Adipose tissue (tissue), 3 donors: Measurements from ENCODE around the gene GGTLC2. TPM values are rescaled to one million over a fixed set of nuclear protein-coding genes. Genes with fewer than 3 reads are reported as not detected.
"Not testable (repeated sequence)": the region's sequence is repeated elsewhere in the genome, so short reads cannot be mapped to it uniquely, and the experiment has no call there.

Experiments
- H3K27ac ChIP-seq: one replicate; pipeline ENCODE4 v1.5.1; 2013; ENCODE audit warnings: low read depth, low read length
- WGBS, 3 donors: extraction: QIAGEN DNeasy Blood & Tissue Kit; methylation state at CpG; one replicate each; pipeline ENCODE4 v1.1.7; 2013; 5-methylcytosine and 5-hydroxymethylcytosine counted together
- polyA plus RNA-seq, 3 donors: library from polyadenylated mRNA; stranded (reverse); fragments of 200-250 nt; gene quantifications; one replicate each; pipeline ENCODE4 v1.2.3, GENCODE V29; 2013
- donor health status: healthy with polysubstance abuse.
- donor health status: Bipolar disorder and iron deficiency.
- donor health status: healthy.

GGTLC2 gene
- polyA plus RNA-seq, 3 donors, result not detected

GRCh38 chr22:22683668-22684361 lies 39.4 kb downstream of the GGTLC2 start:
- WGBS, 3 donors, result 83 to 94% (median 92%) methylated on average over 5 of the region's 5 CpGs

DNA sequence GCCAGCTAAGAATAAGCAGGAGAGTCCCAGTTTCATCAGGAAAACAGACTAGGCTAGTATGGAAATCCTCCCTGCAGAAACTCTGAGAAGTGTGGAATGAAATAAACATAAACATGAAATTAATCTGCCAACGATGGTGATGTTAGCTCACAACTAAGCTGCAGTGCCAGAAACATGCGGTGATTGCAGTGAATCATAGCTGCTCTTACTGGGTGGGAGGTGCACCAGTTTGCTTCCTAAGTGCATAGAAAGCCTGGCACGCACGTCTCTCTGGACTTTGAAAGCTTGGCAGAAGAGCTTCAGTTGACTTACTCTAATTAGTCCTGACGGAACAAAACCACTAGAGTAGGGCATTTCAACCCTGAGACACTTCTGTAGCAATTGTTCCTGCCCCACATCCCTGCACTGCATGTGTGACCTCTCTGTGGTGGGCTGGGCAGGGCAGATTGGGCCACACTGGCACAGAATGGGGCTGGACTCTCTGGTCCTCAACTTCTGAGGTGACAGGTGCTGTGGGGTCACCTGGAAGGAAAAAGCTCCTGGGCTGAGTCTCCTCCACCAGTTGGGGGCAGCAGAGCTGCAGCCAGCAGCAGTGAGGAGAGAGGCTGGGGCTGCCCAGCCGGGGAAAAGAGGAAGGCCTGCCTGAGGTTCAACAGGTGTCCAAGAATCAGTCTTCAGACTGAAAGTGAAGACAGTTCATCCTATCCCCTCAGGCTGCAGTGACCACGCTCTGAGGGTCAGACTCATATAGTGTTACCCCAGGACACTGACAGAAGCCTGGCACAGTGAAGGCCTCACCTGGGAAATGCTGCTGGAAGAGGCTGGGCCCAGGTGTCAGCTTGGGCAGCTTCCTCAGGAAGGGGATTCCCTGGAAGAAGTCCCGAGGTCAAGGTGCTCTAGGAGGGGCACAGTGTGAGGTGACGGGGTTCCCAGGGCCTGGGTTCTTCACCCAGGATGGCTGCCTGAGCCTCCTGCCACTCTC lies 40.5 kb downstream of the GGTLC2 start:
- 54 to 63% (median 61%) methylated on average over 9 of the region's 9 CpGs for WGBS, 3 donors
- no peak overlapping the region for H3K27ac ChIP-seq

More at GRCh38 chr22:22683668-22684361, 39.4 kb downstream of the GGTLC2 start:
- H3K27ac ChIP-seq, result no peak overlapping the region

GRCh38 chr22:22685586-22685985 lies 41.2 kb downstream of the GGTLC2 start:
- WGBS, 3 donors, result 81 to 95% (median 92%) methylated on average over 3 of the region's 3 CpGs
- H3K27ac ChIP-seq, result no peak overlapping the region

DNA sequence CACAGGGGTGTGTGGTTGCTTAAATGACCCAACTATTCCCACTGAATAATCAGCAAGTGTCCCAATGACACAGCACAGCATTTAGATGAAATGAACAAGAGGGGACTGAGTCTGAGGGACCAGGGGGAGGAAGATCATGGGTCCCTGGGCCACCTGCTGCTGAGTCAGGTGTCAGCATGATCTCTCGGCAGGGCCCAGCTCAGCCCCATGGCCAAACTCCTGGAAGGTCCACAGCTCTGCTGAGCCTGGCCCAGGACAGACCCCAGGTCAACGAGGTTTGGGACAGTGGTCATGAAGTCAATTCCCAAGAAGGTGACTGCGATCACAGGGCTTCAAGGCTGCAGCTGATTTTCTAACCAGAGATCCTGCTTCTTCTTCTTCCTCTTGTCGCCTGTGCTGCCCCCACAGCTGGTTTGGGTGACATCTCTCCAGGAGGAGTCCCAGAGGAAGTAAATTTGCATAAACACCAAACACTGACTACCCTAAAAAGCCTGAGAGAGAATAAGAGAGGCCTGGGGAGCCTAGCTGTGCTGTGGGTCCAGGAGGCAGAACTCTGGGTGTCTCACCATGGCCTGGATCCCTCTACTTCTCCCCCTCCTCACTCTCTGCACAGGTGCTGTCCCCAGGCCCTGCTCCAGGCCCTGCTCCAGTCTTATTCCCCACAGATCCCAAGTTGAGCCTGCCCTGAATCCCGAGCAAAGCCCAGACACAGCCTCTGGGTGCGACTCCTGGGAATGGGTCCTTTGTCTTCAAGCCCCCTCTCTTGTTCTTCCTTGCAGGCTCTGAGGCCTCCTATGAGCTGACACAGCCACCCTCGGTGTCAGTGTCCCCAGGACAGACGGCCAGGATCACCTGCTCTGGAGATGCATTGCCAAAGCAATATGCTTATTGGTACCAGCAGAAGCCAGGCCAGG lies 42.0 kb downstream of the GGTLC2 start:
- not testable (repeated sequence) for H3K27ac ChIP-seq
- WGBS, 3 donors, result 82 to 91% (median 84%) methylated on average over 8 of the region's 8 CpGs

DNA sequence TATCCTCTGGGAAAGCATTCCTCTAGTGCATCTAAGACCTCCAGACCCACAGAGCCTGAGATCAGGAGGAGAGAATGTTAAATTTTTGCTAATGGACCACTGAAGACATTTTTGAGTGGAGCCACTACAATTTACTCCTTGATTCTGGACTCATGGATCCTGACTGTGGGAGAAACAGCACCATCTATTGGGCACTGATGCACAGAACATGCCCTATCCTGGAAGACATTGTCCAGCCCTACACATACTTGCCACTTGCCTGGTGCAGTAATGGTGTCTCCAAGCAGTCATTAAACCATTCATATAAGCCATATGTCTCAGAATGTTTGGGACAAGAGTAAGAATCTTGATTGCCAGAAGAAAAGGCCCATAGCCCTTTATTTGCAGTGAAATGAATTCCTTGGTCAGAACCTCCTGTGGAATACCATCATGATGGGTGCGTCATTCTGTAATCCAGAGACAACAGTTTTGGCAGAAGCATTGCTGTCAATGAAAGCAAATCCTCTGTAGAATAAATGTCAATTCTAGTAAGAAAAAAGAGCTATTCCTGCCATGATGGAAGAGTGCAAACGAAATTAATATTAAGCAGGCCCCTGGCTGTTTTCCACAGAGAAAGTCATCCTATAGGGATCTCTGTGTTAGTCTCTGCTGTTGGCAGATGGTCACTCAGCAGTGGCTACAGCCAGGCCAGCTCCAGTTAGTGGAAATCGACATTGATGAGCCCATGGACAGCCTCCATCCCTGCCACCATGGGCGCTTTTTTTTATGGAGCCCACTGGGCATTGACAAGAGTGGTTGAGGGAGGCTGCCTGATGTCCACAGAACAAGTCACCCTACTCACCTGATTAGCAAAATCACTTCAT lies 43.5 kb downstream of the GGTLC2 start:
- H3K27ac ChIP-seq, result no peak overlapping the region
- WGBS, 3 donors, result 67 to 76% (median 75%) methylated on average over 4 of the region's 4 CpGs

DNA sequence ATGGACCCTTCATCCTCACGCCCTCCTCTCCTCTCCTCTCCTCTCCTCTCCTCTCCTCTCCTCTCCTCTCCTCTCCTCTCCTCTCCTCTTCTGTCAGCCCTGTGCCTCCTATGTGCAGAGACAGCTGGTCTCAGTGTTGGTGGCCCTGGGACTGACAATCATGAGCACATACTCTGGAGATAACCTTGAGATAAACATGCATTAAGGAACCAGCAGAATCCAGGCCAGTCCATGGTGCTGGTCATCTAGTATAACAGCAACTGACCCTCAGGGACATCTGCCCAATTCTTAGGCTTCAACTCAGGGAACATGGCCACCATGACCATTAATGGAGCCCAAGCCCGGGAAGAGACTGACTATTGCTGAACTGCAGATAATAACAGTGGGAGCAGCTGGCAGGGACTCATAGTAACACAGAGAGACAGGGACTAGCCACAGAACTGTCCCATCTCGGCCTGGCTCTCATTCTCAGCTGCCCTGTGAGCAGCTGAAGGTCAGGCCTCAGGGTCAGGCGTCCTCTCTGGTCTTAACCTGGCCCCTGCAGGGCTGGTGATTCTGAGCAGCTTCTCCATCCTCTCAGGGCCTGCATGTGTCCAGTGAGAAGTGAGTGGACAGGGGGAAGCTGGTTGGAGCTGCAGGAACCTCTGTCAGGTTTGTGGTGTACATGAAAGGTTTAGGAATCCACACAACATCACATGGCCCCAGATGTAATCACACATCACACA lies 45.4 kb downstream of the GGTLC2 start:
- 82 to 89% (median 86%) methylated on average over 4 of the region's 4 CpGs for WGBS, 3 donors
- no peak overlapping the region for H3K27ac ChIP-seq

GRCh38 chr22:22691055-22691454 lies 46.6 kb downstream of the GGTLC2 start:
- WGBS, 3 donors, result 58 to 84% (median 65%) methylated on average over 5 of the region's 5 CpGs
- no peak overlapping the region for H3K27ac ChIP-seq

- no peak overlapping the region for H3K27ac ChIP-seq
- WGBS, 3 donors, result 62 to 83% (median 80%) methylated on average over 8 of the region's 8 CpGs
These were observed 47.6 kb downstream of the GGTLC2 start for GRCh38 chr22:22691716-22692701.

- 19 to 50% (median 48%) methylated on average over 8 of the region's 8 CpGs for WGBS, 3 donors
- no peak overlapping the region for H3K27ac ChIP-seq
These were observed 48.5 kb downstream of the GGTLC2 start for GRCh38 chr22:22692707-22693530.

GRCh38 chr22:22693531-22693884 lies 49.1 kb downstream of the GGTLC2 start:
- 44 to 81% (median 73%) methylated on average over 2 of the region's 2 CpGs for WGBS, 3 donors
- H3K27ac ChIP-seq, result no peak overlapping the region

DNA sequence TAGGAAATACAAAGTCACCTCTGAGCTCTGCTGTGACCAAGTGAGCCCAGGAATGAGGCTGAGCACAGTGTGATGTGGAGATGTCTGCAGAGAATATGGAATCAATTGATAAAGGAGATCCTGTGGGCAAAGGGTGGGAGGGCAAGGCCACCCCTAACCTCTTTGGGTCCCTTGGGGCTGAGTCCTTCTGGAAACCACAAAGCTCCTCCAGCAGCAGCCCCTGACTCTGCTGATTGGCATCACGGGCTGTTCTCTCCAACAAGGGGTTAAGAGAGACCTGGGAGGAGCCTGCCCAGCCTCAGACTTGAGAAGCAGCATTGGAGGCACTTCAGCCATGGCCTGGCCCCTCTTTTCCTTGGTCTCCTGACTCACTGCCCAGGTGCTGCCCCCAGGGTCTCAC lies 49.7 kb downstream of the GGTLC2 start:
- 87 to 100% (median 96%) methylated on average over 1 of the region's 1 CpG for WGBS, 3 donors
- H3K27ac ChIP-seq, result no peak overlapping the region

GRCh38 chr22:22696104-22696503 lies 51.7 kb downstream of the GGTLC2 start:
- WGBS, 3 donors, result 76 to 86% (median 80%) methylated on average over 5 of the region's 5 CpGs
- H3K27ac ChIP-seq, result no peak overlapping the region
